H1 (cell line): ENCODE data around the gene EML4. TPM values are rescaled to one million over a fixed set of nuclear protein-coding genes. Genes with fewer than 3 reads are reported as not detected.

Experiments used
- CTCF ChIA-PET: fragments of 300-600 bp; sonication (Branson Sonifier 250); formaldehyde crosslinking; loops from one replicate; lab custom pipeline; 2021; ENCODE audit not compliant: partially characterized antibody; lab: Charles Lee
- POLR2A ChIA-PET: fragments of 300-600 bp; sonication (Branson Sonifier 250); formaldehyde crosslinking; loops from one replicate; lab custom pipeline; 2021; ENCODE audit warnings: inconsistent platforms; ENCODE audit not compliant: partially characterized antibody; lab: Charles Lee
- DNase-seq, 2 experiments: peaks; one replicate each; pipeline versions ENCODE4 v3.0.0 to v3.0.0-alpha.2; 2010 to 2022; ENCODE audit warnings: low spot score in 2 of 2, low read depth in 1 of 2, mixed read lengths in 1 of 2
- FAIRE-seq: peaks from 2 replicates; lab custom pipeline; 2011; peaks lifted over from hg19 to GRCh38; lab: Jason Lieb, UNC
- H2AFZ ChIP-seq: 2 replicates; pipeline ENCODE4 v1.8.1; 2012; ENCODE audit warnings: low read length, inconsistent platforms
- H2AK5ac ChIP-seq: 2 replicates; pipeline ENCODE4 v1.6.1; 2013; ENCODE audit warnings: low read depth, low read length
- H2BK120ac ChIP-seq: replicated peaks from 2 replicates; pipeline ENCODE3; 2013; ENCODE audit warnings: low read depth, low read length, inconsistent platforms
- H2BK12ac ChIP-seq: 2 replicates; pipeline ENCODE4 v1.6.1; 2013; ENCODE audit warnings: low read depth, low read length
- H2BK15ac ChIP-seq: 2 replicates; pipeline ENCODE4 v1.6.1; 2013; ENCODE audit warnings: low read length
- H2BK20ac ChIP-seq: 2 replicates; pipeline ENCODE4 v1.6.1; 2013; ENCODE audit warnings: low read length
- H2BK5ac ChIP-seq: 2 replicates; pipeline ENCODE4 v1.6.1; 2013; ENCODE audit warnings: low read depth, low read length
- H3K14ac ChIP-seq: 2 replicates; pipeline ENCODE4 v1.6.1; 2013; ENCODE audit warnings: inconsistent platforms; ENCODE audit not compliant: insufficient read length
- H3K18ac ChIP-seq: 2 replicates; pipeline ENCODE4 v1.6.1; 2013; ENCODE audit warnings: low read length; ENCODE audit errors: extremely low read depth
- H3K23ac ChIP-seq: 2 replicates; pipeline ENCODE4 v1.6.1; 2013; ENCODE audit warnings: inconsistent platforms; ENCODE audit not compliant: insufficient read length
- H3K23me2 ChIP-seq: 2 replicates; pipeline ENCODE4 v1.6.1; 2013; ENCODE audit warnings: low read depth, low read length
- H3K27ac ChIP-seq: 2 replicates; pipeline ENCODE4 v1.6.1; 2011; ENCODE audit warnings: low read depth, low read length, inconsistent platforms
- H3K27me3 ChIP-seq, 4 experiments: replicated peaks in 1 of 4; 1 replicate in 1 of 4; 2 replicates in 3 of 4; pipeline versions ENCODE4 v1.6.1 to v1.8.1; 2011 to 2013; ENCODE audit warnings: low read length in 3 of 4, mild to moderate bottlenecking in 3 of 4, inconsistent platforms in 2 of 4, mixed read lengths in 2 of 4, moderate library complexity in 1 of 4; ENCODE audit not compliant: control insufficient read depth in 3 of 4, insufficient read depth in 3 of 4; ENCODE audit errors: extremely low read depth in 1 of 4
- H3K36me3 ChIP-seq, 4 experiments: 2 replicates each; pipeline versions ENCODE4 v1.6.1 to v1.8.1; 2011 to 2013; ENCODE audit warnings: mild to moderate bottlenecking in 4 of 4, low read length in 3 of 4, moderate library complexity in 2 of 4, control low read depth in 1 of 4, inconsistent platforms in 1 of 4; ENCODE audit not compliant: insufficient read depth in 4 of 4, control insufficient read depth in 2 of 4
- H3K4ac ChIP-seq: replicated peaks from 2 replicates; pipeline ENCODE3; 2013; ENCODE audit warnings: low read length, low read depth, mixed read lengths, inconsistent platforms; ENCODE audit not compliant: insufficient read length
- H3K4me1 ChIP-seq, 4 experiments: replicated peaks in 1 of 4; 1 replicate in 1 of 4; 2 replicates in 3 of 4; pipeline versions ENCODE4 v1.6.1 to v1.8.1; 2011 to 2013; ENCODE audit warnings: low read length in 3 of 4, inconsistent platforms in 2 of 4, mixed read lengths in 1 of 4; ENCODE audit not compliant: insufficient read depth in 4 of 4, control insufficient read depth in 3 of 4
- H3K4me2 ChIP-seq, 2 experiments: 2 replicates each; pipeline versions ENCODE4 v1.6.1 to v1.8.1; 2011 to 2013; ENCODE audit warnings: low read depth in 2 of 2, low read length in 2 of 2, control low read depth in 1 of 2, inconsistent platforms in 1 of 2, mild to moderate bottlenecking in 1 of 2; ENCODE audit not compliant: insufficient read depth in 1 of 2
- H3K4me3 ChIP-seq, 4 experiments: fragments of 200-600, 300-600 bp in 1 of 4; sonication (generic), shearing (Covaris generic), sonication (Bioruptor Twin) in 1 of 4; 2 replicates each; pipeline versions ENCODE4 v1.5.1 to v1.8.1; 2011 to 2016; ENCODE audit warnings: low read length in 4 of 4, low read depth in 3 of 4, control low read depth in 2 of 4, inconsistent platforms in 2 of 4, mild to moderate bottlenecking in 2 of 4, mixed read lengths in 1 of 4, moderate library complexity in 1 of 4; ENCODE audit not compliant: insufficient read depth in 2 of 4; ENCODE audit errors: extremely low read depth in 1 of 4
- H3K56ac ChIP-seq: replicated peaks from 2 replicates; pipeline ENCODE3; 2013; ENCODE audit warnings: low read depth, mild to moderate bottlenecking, mixed read lengths, low read length, inconsistent platforms; ENCODE audit not compliant: insufficient read length
- H3K79me1 ChIP-seq: 2 replicates; pipeline ENCODE4 v1.6.1; 2013; ENCODE audit warnings: low read depth, low read length, control low read depth
- H3K79me2 ChIP-seq, 2 experiments: 2 replicates each; pipeline versions ENCODE4 v1.6.1 to v1.8.1; 2012 to 2013; ENCODE audit warnings: low read length in 2 of 2, mild to moderate bottlenecking in 2 of 2, inconsistent platforms in 1 of 2; ENCODE audit not compliant: insufficient read depth in 2 of 2, control insufficient read depth in 1 of 2
- H3K9ac ChIP-seq, 4 experiments: replicated peaks in 1 of 4; 1 replicate in 1 of 4; 2 replicates in 3 of 4; pipeline versions ENCODE4 v1.6.1 to v1.8.1; 2011 to 2013; ENCODE audit warnings: low read depth in 3 of 4, low read length in 3 of 4, control low read depth in 2 of 4, mild to moderate bottlenecking in 2 of 4, moderate library complexity in 2 of 4, inconsistent platforms in 1 of 4; ENCODE audit errors: extremely low read depth in 1 of 4
- H3K9me3 ChIP-seq, 2 experiments: 2 replicates each; pipeline versions ENCODE4 v1.6.1 to v1.8.1; 2012 to 2013; ENCODE audit warnings: mild to moderate bottlenecking in 2 of 2, moderate library complexity in 2 of 2, control low read depth in 1 of 2, inconsistent platforms in 1 of 2, low read depth in 1 of 2, low read length in 1 of 2, mixed read lengths in 1 of 2; ENCODE audit not compliant: insufficient read depth in 2 of 2
- H4K20me1 ChIP-seq, 2 experiments: replicated peaks in 1 of 2; 2 replicates each; pipeline versions ENCODE3 to v1.8.1; 2011 to 2013; ENCODE audit warnings: inconsistent platforms in 2 of 2, low read length in 2 of 2, mild to moderate bottlenecking in 1 of 2; ENCODE audit not compliant: insufficient read depth in 2 of 2, control insufficient read depth in 1 of 2
- H4K5ac ChIP-seq: 2 replicates; pipeline ENCODE4 v1.6.1; 2013; ENCODE audit warnings: low read length, low read depth, mixed read lengths, inconsistent platforms; ENCODE audit not compliant: insufficient read length
- H4K8ac ChIP-seq: 2 replicates; pipeline ENCODE4 v1.8.0; 2013; ENCODE audit warnings: mild to moderate bottlenecking, moderate library complexity, low read length, inconsistent platforms; ENCODE audit not compliant: insufficient read depth; ENCODE audit errors: extremely low read depth
- H4K91ac ChIP-seq: replicated peaks from 2 replicates; pipeline ENCODE3; 2013; ENCODE audit warnings: low read length, mixed read lengths, inconsistent platforms; ENCODE audit not compliant: insufficient read length
- ATF2 ChIP-seq: IDR thresholded peaks from 2 replicates; pipeline ENCODE4 v1.6.1; 2012; ENCODE audit warnings: low read length, inconsistent platforms
- CTBP2 ChIP-seq: IDR thresholded peaks from 2 replicates; pipeline ENCODE4 v1.7.0; 2011; ENCODE audit warnings: borderline replicate concordance, mild to moderate bottlenecking, moderate library complexity, mixed read lengths, low read length; ENCODE audit not compliant: insufficient read depth, insufficient read length
- GTF2F1 ChIP-seq: IDR thresholded peaks from 2 replicates; pipeline ENCODE4 v1.6.1; 2012; ENCODE audit warnings: low read depth, low read length, improper control_type of control experiment, borderline replicate concordance
- whole genome bisulfite sequencing, 2 experiments: shearing (Covaris generic) in 1 of 2; methylation state at CpG; one replicate each; pipeline versions ENCODE4 v1.1.6 to v1.1.7; 2013 to 2015; ENCODE audit warnings: low lambda C conversion rate in 2 of 2, mixed read lengths in 2 of 2, inconsistent platforms in 1 of 2, low coverage in 1 of 2, missing lambda C conversion rate in 1 of 2; ENCODE audit not compliant: insufficient replicate concordance in 2 of 2, insufficient coverage in 1 of 2, insufficient read length in 1 of 2; ENCODE audit errors: extremely low coverage in 1 of 2, missing lambda C conversion rate in 1 of 2; 5-methylcytosine and 5-hydroxymethylcytosine counted together
- polyA plus RNA-seq, 7 experiments: library from polyadenylated mRNA; depleted of rRNA in 3 of 7; stranded (reverse) in 5 of 7; unstranded in 2 of 7; fragments of >200 nt in 5 of 7; fragments of 200-250 nt in 2 of 7; gene quantifications; 1 replicate in 5 of 7; 2 replicates in 1 of 7; 4 replicates in 1 of 7; pipeline versions ENCODE4 v1.2.1 to v1.2.3, GENCODE V29; 2011 to 2013; ENCODE audit warnings: missing spikeins in 2 of 7, mixed read lengths in 2 of 7
- total RNA-seq: library from RNA; stranded (reverse); fragmentation: NEBNext Ultra II Directional; extraction: Animal tissue kit (Norgen Biotek cat#: 25700); gene quantifications from 2 replicates; pipeline ENCODE4 v1.2.1, GENCODE V29; 2021

The EML4 gene
- total and polyA plus RNA-seq, 2 of the 8 experiments (the other 6 are each of a cell fraction or from before 2014, with no cell fraction given): 50.1 to 104 TPM

- H3K4me1 ChIP-seq: no peaks in the 10 kb centered on the region; a peak in 1 of 7 replicates
- no peak overlapping the region for H3K23ac ChIP-seq
- H2BK20ac ChIP-seq: no peak overlapping the region
- no peak overlapping the region for H3K56ac ChIP-seq
- H3K27ac ChIP-seq: no peak overlapping the region
- H3K18ac ChIP-seq: no peak overlapping the region
- 86% methylated on average over 6 of the region's 6 CpGs; no CpG with 5 or more reads in 1 of the 2 experiments for WGBS, 2 experiments
- H2BK12ac ChIP-seq: no peak overlapping the region
- no peak overlapping the region for H2BK15ac ChIP-seq
- no peak overlapping the region for H2BK120ac ChIP-seq
- CTCF ChIA-PET: interaction anchor here (1.2 kb wide), 1 partner anchor 61 kb away, joined by 3 read pairs; no protein-coding TSS in a partner anchor
- H3K14ac ChIP-seq: no peak overlapping the region
- peaks cover 0 to 2% of the 10 kb centered on the region in 2 experiments for H4K20me1 ChIP-seq
- POLR2A ChIA-PET: no interaction called here
- no peaks in the 10 kb centered on the region for H3K79me1 ChIP-seq
- H3K79me2 ChIP-seq: peaks cover 4 to 98% of the 10 kb centered on the region in 2 experiments
- H3K27me3 ChIP-seq: no peaks in the 10 kb centered on the region
- H4K5ac ChIP-seq: no peak overlapping the region
- H3K36me3 ChIP-seq: peaks cover 0 to 3% (median 0%) of the 10 kb centered on the region in 4 experiments; a peak in 2 of 8 replicates
- H2AK5ac ChIP-seq: no peak overlapping the region
- H3K4me3 ChIP-seq: no peak overlapping the region
- H3K23me2 ChIP-seq: no peaks in the 10 kb centered on the region
- no peak overlapping the region for H3K4me2 ChIP-seq
- H3K9ac ChIP-seq: no peak overlapping the region
- H4K91ac ChIP-seq: no peak overlapping the region
- no peaks in the 10 kb centered on the region for H3K9me3 ChIP-seq
- DNase-seq (no peak), FAIRE-seq (no peak)
- no peak overlapping the region for H2AFZ ChIP-seq
- no peak overlapping the region for H4K8ac ChIP-seq
- H2BK5ac ChIP-seq: no peak overlapping the region
- H3K4ac ChIP-seq: no peak overlapping the region
- TF ChIP-seq CTBP2: no peak
- no peak for TF ChIP-seq GTF2F1
- TF ChIP-seq ATF2: no peak
Observed at GRCh38 chr2:42178335-42178734, 9.2 kb downstream of the EML4 start.
